ENCODE measurements around the gene TEX38. TPM values are rescaled to one million over a fixed set of nuclear protein-coding genes. Genes with fewer than 3 reads are reported as not detected.

TEX38 gene
- total RNA-seq, 1 donor from 2014 or later = not detected

DNA sequence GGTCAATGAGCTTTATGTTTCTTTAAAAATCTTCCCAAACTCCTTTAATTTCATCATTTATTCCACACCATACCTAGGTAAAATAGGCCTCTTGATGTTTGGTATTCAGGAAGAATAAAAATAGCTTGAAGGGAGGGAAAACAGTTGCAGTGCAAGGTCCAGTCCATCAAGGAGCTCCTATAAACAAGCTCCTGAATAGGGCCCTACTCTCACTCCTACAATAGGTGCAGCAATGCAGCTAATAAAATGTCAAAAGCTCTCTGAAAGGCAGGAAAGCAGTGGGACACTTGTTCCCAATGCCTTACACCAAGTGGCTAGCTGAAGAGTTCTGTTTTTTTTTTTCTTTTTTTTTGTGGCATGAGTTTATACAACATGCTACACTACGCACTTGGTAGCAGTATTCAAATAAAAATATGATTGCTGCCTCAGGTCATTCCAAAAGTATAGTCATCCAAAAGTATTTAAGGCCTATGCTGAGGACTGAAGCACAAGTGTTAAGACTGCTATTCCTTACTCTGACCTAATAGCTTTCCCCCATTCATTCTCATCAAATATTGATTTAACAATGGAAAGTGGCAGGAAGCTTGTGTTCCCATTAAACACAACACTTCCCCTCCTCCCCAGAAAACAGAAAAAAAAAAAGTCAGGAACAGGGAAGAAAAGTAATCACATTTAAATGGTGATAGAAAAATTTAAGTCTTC is 9.8 kb downstream of the TEX38 start:
- POLR2A ChIA-PET = no interaction called here
- no peak for DNase-seq

GRCh38 chr1:46682064-46682463 is 10.4 kb downstream of the TEX38 start:
- CTCF ChIA-PET = no interaction called here
- no peak overlapping the region for H3K4me3 Mint-ChIP-seq
- no peaks in the 10 kb centered on the region for H3K9me3 Mint-ChIP-seq
- no peaks in the 10 kb centered on the region for H3K4me1 Mint-ChIP-seq
- ATAC-seq (ENCODE audit: low read depth) (no peak), DNase-seq (no peak)
- no peak for TF ChIP-seq CTCF (IDR thresholded peaks at IDR 0.05)
- H3K36me3 Mint-ChIP-seq (ENCODE audit: low read depth) = peaks cover 87% of the 10 kb centered on the region
- no peak overlapping the region for H3K27ac Mint-ChIP-seq
- POLR2A ChIA-PET = interaction anchor here (0.5 kb wide), 1 partner anchor 22 kb away, joined by 5 read pairs; no protein-coding TSS in a partner anchor
- intact Hi-C loops (cut with micrococcal nuclease) = no loop called here
- H3K27me3 Mint-ChIP-seq = no peaks in the 10 kb centered on the region

More for the DNA sequence above, 9.8 kb downstream of the TEX38 start:
- Mint-ChIP-seq H3K9me3 (no peaks in the 10 kb centered on the region), H3K36me3 (ENCODE audit: low read depth) (peaks cover 86% of the 10 kb centered on the region), H3K4me1 (peaks cover 3% of the 10 kb centered on the region), H3K27ac (peak overlapping the region; percentile 41), H3K4me3 (no peak overlapping the region), H3K27me3 (no peaks in the 10 kb centered on the region)
- intact Hi-C loops (cut with micrococcal nuclease) = no loop called here
- TF ChIP-seq CTCF (IDR thresholded peaks at IDR 0.05) = no peak
- CTCF ChIA-PET = no interaction called here
- no peak for ATAC-seq (ENCODE audit: low read depth)

DNA sequence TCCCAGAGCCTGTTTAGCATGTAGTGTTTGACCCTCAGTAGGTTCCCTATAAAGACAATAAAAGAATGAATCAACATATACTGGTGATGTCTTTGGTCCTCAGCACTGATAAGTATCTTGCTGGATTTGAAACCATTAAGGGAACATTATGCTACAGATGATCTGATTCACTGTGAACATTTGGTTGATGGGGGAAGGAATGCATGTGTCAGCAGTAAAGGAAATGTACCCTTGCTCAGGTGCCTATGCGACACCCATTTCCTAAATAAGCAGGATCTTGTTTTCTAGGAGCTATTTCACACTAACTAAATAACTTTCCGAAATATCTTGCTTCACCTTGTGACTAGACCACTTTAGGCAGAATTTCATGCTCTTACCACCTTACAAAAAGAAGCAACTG is 13.0 kb downstream of the TEX38 start:
- Mint-ChIP-seq H3K4me3 (no peak overlapping the region), H3K4me1 (no peaks in the 10 kb centered on the region), H3K27me3 (no peaks in the 10 kb centered on the region), H3K36me3 (ENCODE audit: low read depth) (peaks cover 92% of the 10 kb centered on the region), H3K9me3 (no peaks in the 10 kb centered on the region), H3K27ac (no peak overlapping the region)
- CTCF ChIA-PET = no interaction called here
- no peak for ATAC-seq (ENCODE audit: low read depth)
- intact Hi-C loops (cut with micrococcal nuclease) = no loop called here
- DNase-seq = no peak
- TF ChIP-seq CTCF (IDR thresholded peaks at IDR 0.05) = no peak
- POLR2A ChIA-PET = no interaction called here

DNA sequence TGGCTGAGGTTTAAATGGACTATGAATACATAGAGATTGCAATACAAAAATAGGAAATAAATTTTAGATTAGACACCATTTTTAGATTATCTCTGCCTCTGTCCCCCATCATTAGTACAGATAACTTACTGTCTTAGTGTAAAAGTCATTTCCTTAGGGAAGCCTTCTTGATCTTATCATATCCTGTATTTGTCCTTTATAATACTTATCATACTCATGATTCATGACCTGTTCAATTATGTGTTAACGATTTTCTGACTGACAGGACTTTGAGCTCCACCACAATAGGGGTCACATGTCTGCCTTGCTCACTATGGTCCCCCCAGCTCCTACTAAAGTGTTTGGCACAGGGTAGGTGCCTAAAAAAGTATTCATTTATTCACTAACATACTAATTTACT is 14.6 kb downstream of the TEX38 start:
- H3K4me3 Mint-ChIP-seq = no peak overlapping the region
- H3K9me3 Mint-ChIP-seq = no peaks in the 10 kb centered on the region
- ChIA-PET POLR2A (no interaction called here), CTCF (no interaction called here)
- H3K27ac Mint-ChIP-seq = no peak overlapping the region
- H3K4me1 Mint-ChIP-seq = no peaks in the 10 kb centered on the region
- H3K36me3 Mint-ChIP-seq (ENCODE audit: low read depth) = peaks cover 92% of the 10 kb centered on the region
- intact Hi-C loops (cut with micrococcal nuclease) = no loop called here
- TF ChIP-seq CTCF (IDR thresholded peaks at IDR 0.05) = no peak
- H3K27me3 Mint-ChIP-seq = no peaks in the 10 kb centered on the region
- DNase-seq = no peak
- no peak for ATAC-seq (ENCODE audit: low read depth)

DNA sequence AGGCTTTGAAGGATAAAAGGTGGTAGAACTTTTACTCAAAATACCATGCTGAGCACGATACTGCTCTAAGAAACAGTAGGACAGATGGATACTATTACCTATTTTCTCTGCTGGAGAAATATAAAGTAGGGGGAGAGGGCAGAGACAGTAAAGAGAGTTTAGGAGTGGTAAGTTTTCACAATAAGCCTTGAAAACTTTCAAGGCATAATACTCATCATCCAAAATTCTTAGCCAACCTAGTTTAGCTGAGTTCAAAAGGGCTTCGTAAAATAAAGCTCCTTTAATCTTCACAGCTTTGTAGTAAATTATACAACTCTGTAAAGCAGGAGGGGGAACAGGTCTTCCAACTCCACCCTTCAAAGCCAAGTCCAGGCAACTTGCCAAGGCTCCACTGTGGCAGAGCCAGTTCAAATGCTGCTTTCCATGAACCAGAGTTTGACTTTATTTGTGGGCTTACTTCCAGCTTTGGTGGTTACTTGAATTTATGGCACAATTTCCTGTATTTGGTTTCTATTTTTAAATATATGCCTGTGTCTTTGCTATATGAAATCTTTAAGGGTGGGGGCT is 15.5 kb downstream of the TEX38 start:
- POLR2A ChIA-PET = no interaction called here
- H3K27ac Mint-ChIP-seq = no peak overlapping the region

More for the DNA sequence above, 15.5 kb downstream of the TEX38 start:
- no peaks in the 10 kb centered on the region for H3K4me1 Mint-ChIP-seq
- intact Hi-C loops (cut with micrococcal nuclease) = no loop called here
- H3K9me3 Mint-ChIP-seq = no peaks in the 10 kb centered on the region
- TF ChIP-seq CTCF (IDR thresholded peaks at IDR 0.05) = no peak
- no peak for ATAC-seq (ENCODE audit: low read depth)
- DNase-seq = no peak
- H3K27me3 Mint-ChIP-seq = no peaks in the 10 kb centered on the region
- H3K4me3 Mint-ChIP-seq = no peak overlapping the region
- CTCF ChIA-PET = no interaction called here
- peaks cover 92% of the 10 kb centered on the region for H3K36me3 Mint-ChIP-seq (ENCODE audit: low read depth)

Measured in activated B cell treated with CpG ODN at 0.5 μM for 24 hours (primary cell).